Fibroblast of villous mesenchyme (primary cell): ENCODE measurements around the gene SULT2B1. TPM values are rescaled to one million over a fixed set of nuclear protein-coding genes. Genes with fewer than 3 reads are reported as not detected.

Experiments used
- DNase-seq: peaks from one replicate; pipeline ENCODE4 v3.0.0-alpha.2; 2010; ENCODE audit warnings: low read depth
- H3K4me3 ChIP-seq: 2 replicates; pipeline ENCODE4 v1.5.1; 2011; ENCODE audit warnings: low read depth, mild to moderate bottlenecking, low read length
- CTCF ChIP-seq: IDR thresholded peaks from 2 replicates; pipeline ENCODE4 v1.5.1; 2012; ENCODE audit warnings: low read depth, mild to moderate bottlenecking, low read length; ENCODE audit not compliant: insufficient read depth
- total RNA-seq: library from RNA; depleted of rRNA; stranded (reverse); fragments of >200 nt; gene quantifications from 2 replicates; pipeline ENCODE4 v1.2.3, GENCODE V29; 2012

Gene SULT2B1
- total RNA-seq, 1 donor, result not detected

- TF ChIP-seq CTCF, result no peak
- no peak overlapping the region for H3K4me3 ChIP-seq
- DNase-seq, result no peak
These were observed 692 bp downstream of the SULT2B1 start for GRCh38 chr19:48552406-48553322.

- TF ChIP-seq CTCF, result no peak
- no peak overlapping the region for H3K4me3 ChIP-seq
- DNase-seq, result peak; percentile 97
These were observed 1.9 kb downstream of the SULT2B1 start for GRCh38 chr19:48553676-48554384.

GRCh38 chr19:48554385-48555091 lies 2.6 kb downstream of the SULT2B1 start:
- TF ChIP-seq CTCF, result no peak
- DNase-seq, result peak; percentile 56
- H3K4me3 ChIP-seq, result no peak overlapping the region

- peak; percentile 75 for DNase-seq
- no peak overlapping the region for H3K4me3 ChIP-seq
- TF ChIP-seq CTCF, result no peak
These were observed 4.2 kb downstream of the SULT2B1 start for GRCh38 chr19:48556163-48556562.

- H3K4me3 ChIP-seq, result no peak overlapping the region
- DNase-seq, result no peak
- no peak for TF ChIP-seq CTCF
These were observed 4.9 kb downstream of the SULT2B1 start for GRCh38 chr19:48556825-48557224.

- no peak for TF ChIP-seq CTCF
- H3K4me3 ChIP-seq, result no peak overlapping the region
- peak; percentile 77 for DNase-seq
These were observed 6.2 kb downstream of the SULT2B1 start for GRCh38 chr19:48558018-48558684.
